ENCODE data around the gene ZNF213.

DNA sequence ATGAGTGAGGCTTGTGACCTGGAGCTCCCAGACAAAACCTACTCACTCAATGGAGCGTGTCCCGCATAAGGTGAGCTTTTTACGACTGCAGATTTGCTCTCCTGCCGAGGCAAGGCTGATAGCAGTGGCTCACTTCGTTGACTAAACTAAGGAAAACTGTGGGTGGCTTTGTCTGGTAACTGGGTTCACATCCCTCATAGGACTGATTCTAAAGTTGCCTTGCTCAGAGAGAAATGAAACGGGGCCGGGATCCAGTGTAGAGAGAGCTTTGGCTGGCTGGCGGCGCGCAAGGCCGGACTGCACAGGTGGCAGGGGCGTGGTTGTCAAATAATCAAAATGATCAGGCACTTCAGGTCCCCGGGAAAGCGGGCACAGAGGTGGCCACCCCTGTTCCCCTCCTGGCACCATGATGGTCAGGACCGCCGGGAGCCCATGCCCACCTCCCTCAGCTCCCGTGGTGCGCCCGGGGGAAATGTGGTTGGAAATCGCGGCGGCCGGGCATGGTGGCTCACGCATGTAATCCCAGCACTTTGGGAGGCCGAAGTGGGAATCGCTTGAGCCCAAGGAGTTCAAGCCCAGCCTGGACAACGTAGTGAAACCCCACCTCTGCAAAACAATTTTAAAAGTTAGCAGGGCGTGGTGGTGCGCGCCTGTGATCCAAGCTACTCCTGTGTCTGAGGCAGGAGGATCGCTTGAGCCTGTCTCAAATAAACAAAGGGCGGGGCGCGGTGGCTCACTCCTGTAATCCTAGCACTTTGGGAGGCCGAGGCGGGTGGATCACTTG is 26.6 kb downstream of the ZNF213 start:
- TF ChIP-seq, protein P1, sequence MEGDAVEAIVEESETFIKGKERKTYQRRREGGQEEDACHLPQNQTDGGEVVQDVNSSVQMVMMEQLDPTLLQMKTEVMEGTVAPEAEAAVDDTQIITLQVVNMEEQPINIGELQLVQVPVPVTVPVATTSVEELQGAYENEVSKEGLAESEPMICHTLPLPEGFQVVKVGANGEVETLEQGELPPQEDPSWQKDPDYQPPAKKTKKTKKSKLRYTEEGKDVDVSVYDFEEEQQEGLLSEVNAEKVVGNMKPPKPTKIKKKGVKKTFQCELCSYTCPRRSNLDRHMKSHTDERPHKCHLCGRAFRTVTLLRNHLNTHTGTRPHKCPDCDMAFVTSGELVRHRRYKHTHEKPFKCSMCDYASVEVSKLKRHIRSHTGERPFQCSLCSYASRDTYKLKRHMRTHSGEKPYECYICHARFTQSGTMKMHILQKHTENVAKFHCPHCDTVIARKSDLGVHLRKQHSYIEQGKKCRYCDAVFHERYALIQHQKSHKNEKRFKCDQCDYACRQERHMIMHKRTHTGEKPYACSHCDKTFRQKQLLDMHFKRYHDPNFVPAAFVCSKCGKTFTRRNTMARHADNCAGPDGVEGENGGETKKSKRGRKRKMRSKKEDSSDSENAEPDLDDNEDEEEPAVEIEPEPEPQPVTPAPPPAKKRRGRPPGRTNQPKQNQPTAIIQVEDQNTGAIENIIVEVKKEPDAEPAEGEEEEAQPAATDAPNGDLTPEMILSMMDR (conservative IDR thresholded peaks at IDR 0.05) = no peak
- no peak for TF ChIP-seq EZH2 (IDR thresholded peaks at IDR 0.05; ENCODE audit: low read depth)
